GM21515 (cell line): ENCODE data around the gene ADH4.
"Not testable (repeated sequence)": the region's sequence is repeated elsewhere in the genome, so short reads cannot be mapped to it uniquely, and the experiment has no call there.

Experiments
- ATAC-seq: cut with Tn5 transposase; IDR thresholded peaks from one replicate; pipeline ENCODE4 v1.9.1; 2021; ENCODE audit not compliant: unreplicated experiment

Gene ADH4

DNA sequence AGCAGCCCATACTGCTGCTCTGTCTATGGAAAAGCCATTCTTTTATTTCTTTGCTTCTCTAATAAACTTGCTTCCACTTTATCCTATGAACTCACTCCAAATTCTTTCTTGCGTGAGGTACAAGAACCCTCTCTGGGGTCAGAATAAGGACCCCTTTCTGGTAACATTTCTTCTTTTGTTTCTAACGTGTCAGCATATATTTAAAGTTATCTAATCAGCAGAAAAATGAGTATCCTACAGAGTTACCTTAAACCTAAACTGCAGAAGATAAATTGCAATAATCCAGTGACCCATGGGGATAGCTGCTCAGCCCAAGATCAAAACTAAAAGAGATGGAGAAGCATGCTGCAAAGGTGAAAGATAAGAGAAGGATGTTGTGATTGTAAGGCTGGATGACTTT lies 59.5 kb downstream of the ADH4 start:
- no peak for ATAC-seq

DNA sequence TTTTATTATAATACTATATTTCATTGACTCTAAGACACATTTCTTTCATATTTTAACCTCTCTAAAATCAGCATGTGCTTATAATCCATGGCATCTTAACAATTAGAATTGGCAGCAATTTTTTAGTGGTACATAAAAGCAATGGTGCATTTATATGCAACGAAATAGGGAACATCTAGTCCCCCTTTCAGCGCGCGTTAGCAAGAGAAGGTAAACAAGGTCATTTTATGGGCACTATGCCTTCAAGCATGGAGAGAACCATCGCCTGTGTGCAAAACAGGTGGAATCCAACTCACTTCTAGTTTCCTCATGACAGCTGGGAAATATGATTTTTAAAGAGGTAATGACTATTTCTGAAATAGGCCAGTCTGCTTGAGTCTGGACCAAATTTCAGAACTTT lies 61.9 kb downstream of the ADH4 start:
- ATAC-seq, result no peak

DNA sequence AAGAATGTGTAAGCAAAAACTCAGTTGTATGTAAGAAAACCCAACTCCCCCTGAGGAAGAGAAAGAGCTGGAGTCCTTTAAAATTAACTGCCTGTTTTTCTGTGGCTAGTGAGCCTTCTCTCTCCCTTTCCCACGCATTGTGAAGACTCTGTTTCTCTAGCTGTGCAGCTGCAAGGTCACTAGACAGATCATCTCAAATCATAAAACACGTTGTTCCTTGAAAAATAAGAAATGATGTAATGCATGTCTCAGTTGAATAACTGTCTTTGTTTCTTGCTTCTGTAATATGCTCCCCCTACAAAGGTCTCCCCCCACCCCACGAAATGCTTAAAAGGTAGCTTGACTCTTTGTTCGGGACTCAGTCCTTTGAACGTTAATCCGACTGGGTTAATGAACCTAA lies 63.2 kb downstream of the ADH4 start:
- ATAC-seq, result not testable (repeated sequence)

DNA sequence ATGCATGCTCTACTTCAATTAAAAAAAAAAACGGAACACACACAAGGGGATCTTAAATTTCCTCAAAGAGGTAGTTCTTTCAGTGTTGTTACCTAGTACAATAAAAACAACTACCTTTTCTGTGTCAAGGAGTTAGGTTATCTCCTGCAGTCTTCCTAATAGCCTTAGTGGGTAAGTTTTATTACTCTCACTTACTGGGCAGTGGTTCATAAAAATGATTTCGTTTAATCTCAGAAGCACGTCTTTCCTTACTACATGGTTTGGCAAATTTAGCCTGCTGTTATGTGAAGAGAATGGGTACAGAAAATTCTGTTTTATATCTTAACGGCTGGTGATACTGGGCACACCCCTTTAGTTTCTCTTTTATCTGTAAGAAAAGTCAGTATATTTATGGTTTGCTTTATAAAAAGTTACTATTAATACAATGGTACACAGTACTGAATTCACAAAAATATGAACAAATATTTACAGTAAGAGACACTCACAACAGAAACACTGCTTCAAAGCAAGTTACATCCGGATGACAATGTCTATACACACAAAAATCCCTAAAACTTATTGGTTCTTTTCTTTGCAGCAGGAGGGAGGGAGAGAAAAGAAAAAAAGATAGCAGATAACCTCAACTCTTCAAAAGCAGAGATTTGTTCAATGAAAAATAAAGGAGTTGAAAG lies 64.3 kb downstream of the ADH4 start:
- ATAC-seq, result no peak

DNA sequence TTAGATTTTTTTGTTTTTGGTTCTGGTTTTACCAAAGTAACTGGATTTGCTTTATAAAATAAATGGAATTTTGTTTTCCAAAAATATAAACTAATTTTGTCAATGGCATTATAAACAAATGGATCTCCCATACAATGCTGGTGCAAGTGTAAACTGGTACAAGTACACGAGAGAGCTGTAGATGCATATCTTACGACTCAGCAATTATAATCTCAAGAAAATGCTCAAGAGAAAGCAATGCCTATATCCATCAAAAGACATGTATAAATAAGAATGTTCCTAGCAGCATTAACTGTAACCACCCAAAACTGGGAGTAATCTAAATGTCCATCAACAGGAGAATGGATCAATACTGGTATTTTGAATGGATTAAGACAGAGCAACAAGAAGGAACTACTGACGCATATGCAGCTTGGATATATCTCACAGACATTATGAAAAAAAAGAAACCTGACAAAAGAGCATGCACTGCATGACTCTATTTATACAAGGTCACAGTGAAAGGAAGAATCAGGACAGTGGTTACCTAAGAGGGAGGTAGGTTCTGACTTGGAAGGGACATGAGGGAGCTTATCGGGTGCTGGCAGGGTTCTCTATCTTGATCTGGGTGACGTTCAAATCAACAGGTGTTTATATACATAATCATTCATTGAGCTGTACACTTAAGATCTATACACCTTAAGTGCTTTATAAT lies 65.0 kb downstream of the ADH4 start:
- no peak for ATAC-seq

DNA sequence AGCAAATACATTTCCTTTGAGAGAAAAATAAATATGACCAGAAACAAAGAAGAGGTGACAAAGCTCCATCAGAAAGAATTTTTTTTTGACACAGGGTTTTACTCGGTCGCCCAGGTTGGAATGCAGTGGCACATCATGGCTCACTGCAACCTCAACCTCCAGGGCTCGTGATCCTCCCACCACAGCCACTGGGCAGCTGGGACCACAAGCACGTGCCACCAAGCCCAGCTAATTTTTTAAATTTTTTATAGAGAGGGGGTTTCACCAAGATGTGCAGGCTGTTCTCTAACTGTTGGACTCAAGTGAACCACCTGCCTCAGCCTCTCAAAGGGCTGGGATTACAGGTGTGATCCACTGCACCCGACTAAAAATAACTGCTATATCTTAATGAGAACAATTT lies 65.8 kb downstream of the ADH4 start:
- ATAC-seq, result no peak

DNA sequence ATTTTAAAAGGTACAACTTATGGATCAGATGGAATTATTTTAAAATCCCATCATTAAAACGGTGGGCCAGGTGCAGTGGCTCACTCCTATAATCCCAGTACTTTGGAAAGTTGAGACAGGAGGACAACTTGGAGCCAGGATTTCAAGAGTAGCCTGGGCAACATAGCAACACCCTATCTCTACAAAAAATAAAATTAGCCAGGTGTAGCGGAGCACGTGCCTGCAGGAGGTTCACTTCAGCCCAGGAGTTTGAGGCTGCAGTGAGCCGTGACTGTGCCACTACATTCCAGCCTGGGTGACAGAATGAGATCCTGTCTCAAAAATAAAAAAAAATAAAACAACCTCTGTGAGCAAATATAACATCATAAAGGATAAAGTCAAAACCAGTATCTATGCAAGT lies 66.9 kb downstream of the ADH4 start:
- ATAC-seq, result no peak

DNA sequence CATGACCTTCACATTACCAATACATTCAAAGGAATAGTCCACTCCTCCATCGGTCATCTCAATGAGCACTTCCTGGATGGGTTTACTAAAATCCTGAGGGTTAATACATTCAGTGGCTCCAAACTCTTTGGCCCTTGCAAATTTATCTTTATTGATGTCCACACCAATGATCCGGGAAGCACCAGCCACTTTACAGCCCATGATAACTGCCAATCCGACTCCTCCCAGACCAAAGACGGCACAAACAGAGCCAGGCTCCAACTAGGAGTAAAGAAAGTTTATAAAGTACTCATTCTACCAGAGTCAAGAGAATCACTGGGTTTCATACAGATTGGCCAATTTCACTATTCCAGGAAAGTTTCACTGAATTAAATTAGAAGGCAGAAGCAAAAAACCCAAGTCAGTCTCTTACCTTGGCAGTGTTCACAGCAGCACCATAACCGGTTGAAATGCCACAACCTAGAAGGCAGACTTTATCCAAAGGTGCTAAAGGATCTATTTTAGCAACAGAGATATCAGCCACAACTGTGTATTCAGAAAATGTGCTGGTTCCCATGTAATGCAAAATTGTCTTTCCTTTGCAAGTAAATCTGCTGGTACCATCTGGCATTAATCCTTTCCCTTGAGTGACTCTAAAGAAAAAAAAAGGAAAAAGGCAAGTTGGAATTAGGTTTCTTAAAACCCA lies 67.7 kb downstream of the ADH4 start:
- no peak for ATAC-seq

DNA sequence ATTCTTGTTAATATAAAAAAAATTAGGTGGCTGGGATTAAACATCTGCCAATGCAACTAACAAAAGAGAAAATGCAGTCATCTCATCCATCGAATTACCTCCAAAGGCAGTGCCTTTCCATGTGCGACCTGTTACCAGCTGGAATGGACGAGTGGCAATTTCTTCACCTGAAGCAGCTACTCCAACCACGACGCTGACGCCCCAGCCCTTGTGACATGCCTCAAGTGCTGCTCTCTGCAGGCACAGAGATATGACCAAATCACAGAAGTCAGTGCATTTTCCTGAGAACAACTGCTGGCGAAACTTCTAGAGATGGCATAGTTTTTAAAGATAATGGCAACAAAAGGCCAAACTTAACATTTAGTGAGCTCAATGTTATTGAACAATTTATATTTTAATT lies 69.3 kb downstream of the ADH4 start:
- ATAC-seq, result no peak
